GM19035 (cell line): ENCODE data around the gene ANKRD39.
"Not testable (repeated sequence)": the region's sequence is repeated elsewhere in the genome, so short reads cannot be mapped to it uniquely, and the experiment has no call there.

Experiments
- ATAC-seq: cut with Tn5 transposase; IDR thresholded peaks from one replicate; pipeline ENCODE4 v1.9.1; 2021; ENCODE audit not compliant: unreplicated experiment

The ANKRD39 gene

GRCh38 chr2:96857667-96858372 is at the start of gene ANKRD39:
ANKRD39 (minus strand) TSS chr2:96858016; CDS start chr2:96857987, 29 bp downstream.
- ATAC-seq: peak; percentile 94

DNA sequence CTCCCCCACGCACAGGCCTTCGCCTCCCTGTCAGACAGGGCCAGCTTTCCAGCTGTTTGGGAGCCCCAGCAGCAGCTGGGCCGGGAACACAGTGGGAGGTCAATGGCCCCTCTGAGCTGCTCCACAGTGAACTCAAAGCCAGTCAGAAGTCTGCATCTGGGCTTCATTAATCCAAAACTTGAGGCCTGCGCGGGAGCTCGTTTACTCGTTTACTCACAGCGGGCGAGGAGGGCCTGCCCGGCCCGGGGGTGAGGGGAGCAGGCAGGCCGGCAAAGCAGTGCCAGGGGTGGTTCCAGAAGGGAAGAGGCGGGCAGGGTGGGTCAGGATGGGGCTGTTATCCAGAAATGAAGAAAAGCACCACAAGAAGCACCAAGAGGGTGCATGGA is 48.9 kb upstream of the ANKRD39 start:
- no peak for ATAC-seq

DNA sequence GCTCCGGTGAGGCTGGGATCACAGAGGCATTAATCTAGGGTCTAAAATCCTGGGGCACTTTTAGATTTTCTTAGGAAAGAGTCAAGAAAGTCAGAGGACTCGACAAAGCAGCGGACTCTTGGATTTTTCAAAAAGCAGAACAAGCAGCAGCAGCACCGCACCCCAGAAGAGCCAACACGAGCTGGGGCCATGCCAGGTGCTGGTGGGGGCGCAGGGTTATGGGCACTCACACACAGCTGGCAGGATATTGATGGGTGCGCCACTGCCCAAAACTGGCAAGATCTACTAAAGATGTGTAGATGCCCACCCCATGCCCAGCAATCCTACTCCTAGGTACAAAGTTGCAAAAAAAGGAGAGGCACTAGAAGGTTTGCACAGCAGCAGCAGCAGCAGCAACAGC is 46.0 kb upstream of the ANKRD39 start:
- no peak for ATAC-seq

DNA sequence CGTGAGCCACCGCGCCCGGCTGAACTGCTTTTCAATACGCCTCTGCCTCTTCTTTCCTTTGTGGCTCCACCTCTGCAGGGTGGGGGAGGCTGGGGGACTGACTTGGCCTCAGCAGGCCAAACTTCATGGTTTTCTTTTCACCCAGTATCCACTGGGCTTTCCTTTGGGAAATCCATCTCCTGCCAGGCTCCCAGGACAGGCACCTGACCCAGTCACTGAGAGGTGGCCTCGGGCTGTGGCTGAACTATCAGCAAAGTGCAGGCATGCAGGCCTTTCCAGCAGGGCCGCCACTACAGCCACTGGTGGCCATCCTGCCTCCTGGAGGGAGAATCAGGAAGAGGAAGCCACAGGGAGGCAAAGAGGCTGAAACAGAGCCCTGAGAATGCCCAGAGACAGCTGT is 45.5 kb upstream of the ANKRD39 start:
- no peak for ATAC-seq

DNA sequence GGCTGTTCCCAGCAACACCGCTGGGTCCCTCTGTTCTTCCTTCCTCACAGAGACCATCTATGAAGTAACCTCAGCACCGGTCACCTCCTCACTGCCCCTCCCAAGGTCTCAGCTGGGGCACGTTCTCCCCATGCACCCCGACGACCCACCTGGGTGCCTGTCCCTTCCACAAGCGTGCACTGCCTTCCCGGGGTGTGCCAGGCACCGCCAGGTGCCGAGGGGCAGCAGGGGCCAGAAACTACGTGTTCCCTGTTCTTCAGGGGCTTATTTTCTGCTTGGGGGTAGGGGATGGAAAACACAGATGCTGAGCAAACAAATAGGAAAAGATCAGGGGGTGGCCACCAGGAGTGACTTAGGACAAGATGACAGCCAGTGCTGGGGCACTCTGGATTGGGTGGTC is 42.4 kb upstream of the ANKRD39 start:
- no peak for ATAC-seq

- no peak for ATAC-seq
Observed at GRCh38 chr2:96899413-96899741, 41.6 kb upstream of the ANKRD39 start.

DNA sequence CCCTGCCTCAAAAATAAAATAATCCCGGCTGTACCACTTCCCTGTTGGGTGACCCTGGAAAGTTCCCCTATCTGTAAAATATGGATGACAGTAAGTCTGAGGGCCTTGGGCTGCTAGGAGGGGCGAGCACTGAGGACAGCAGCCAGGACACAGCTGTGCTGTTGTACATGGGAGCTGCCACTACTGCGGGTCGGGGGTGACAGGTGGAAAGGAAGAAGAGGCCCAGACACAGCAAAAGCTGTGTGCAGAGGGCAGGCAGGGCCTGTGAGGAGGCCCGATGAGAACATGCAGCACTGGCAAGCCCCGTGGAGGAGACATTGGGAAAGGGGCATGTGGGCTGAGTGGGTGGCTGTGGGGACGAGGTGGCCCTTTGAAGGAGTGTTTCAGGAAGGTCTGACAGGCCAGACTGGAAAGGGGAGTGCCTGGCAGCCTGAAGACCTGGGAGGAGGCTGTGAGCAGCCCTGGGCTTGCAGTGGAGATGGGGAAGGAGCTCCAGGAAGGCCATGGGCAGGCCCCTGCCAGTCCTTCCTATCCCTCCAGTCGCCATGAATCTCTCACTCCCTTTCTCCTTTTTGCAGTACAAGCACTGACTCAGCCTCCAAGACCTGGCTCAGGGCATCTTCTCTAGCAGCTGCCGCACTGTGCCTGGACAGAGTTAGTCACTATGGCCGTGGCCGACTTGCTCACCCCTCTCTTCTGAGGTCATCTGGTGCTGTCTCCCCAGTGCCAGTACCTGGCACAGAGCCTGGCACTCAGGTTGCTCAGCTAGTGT is 41.0 kb upstream of the ANKRD39 start:
- no peak for ATAC-seq

GRCh38 chr2:96898135-96898505 is 40.3 kb upstream of the ANKRD39 start:
- ATAC-seq: no peak

- no peak for ATAC-seq
Observed at GRCh38 chr2:96897491-96898134, 39.8 kb upstream of the ANKRD39 start.

- ATAC-seq: no peak
Observed at GRCh38 chr2:96895746-96896651, 38.2 kb upstream of the ANKRD39 start.

DNA sequence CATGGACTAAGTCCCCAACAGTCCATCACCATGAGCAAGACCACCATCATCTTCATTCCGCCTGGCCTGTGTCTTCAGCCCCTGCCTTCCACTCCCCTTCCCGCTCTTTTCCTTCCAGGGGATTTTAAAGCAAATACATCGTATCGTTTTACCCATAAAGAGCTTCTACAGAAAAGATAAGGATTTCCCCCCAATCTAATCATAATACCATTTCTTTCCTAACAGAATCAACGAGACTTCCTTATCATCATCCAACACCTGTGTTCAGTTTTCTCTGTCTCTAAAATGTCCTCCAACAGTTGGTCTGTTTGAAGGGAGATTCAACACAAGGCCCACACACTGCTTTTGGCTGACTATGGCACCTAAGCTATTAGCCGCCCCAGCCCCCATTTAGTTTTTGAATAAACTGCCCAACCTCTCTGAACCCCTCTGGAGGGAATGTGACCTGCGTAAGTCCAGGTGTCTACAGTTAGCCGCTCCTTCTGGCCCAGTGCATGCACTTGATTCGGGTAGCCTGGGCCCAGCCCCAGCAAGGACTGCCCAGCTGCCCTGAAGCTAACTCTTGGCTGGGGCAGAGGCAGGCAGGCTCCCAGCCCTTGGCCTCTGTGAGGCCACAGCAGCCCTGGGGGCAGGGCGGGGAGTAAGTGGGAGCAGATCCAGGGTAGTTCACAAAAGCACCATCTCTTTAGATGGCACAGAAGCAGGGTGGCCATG is 37.4 kb upstream of the ANKRD39 start:
- no peak for ATAC-seq

DNA sequence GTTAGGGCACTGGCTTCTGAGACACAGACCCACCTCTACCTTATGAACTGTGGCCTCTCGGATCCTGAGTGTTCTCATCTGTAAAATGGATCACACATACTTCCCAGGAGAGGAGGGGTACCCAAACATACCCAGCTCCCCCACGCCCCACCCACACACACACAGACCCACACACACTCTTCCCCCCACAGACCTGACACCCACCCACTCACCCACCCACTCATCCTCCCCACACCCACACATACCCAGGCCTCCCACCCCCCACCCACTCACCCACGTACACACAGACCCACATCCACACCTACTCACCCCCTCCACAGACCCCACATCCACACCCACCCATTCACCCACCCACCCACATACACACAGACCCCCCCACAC is 36.3 kb upstream of the ANKRD39 start:
- no peak for ATAC-seq

GRCh38 chr2:96893289-96894150 is 35.7 kb upstream of the ANKRD39 start:
- ATAC-seq: no peak

- no peak for ATAC-seq
Observed at GRCh38 chr2:96891591-96892333, 33.9 kb upstream of the ANKRD39 start.

- no peak for ATAC-seq
Observed at GRCh38 chr2:96890726-96891385, 33.0 kb upstream of the ANKRD39 start.

DNA sequence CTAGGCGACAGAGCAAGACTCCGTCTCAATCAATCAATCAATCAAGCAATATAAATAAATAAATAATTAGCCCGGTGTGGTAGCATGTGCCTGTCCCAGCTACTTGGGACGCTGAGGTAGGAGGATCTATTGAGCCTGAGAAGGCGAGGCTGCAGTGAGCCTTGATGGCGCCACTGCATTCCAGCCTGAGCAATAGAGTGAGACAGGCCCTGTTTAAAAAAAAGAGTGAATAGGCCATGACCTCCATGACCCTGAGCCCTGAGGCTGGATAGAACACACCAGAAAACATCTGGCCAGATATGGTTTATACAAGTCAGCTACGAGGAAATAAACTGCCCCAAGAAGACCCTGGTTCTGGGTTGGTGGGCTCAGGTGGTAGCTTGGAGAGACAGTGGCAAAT is 32.4 kb upstream of the ANKRD39 start:
- ATAC-seq: no peak

DNA sequence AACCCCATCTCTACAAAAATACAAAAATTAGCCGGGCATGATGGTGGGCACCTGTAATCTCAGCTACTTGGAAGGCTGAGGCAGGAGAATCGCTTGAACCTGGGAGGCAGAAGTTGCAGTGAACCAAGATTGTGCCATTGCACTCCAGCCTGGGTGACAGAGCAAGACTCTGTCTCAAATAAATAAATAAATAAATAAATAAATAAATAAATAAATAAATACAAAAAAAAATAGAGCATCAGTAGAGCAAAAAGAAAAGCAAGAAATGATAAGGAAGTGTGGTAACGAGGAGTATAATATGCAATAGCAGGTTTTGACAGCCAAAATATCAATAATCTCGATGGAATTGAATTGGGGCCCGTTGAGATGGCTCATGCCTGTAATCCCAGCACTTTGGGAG is 31.7 kb upstream of the ANKRD39 start:
- not testable (repeated sequence) for ATAC-seq
